ENCODE results near the gene ITPRIP. TPM values are rescaled to one million over a fixed set of nuclear protein-coding genes. Genes with fewer than 3 reads are reported as not detected.
A peak's percentile ranks its signal among the peaks of the same experiment; 100 is the strongest.

ITPRIP gene
- total RNA-seq, 2 experiments from 2014 or later, result 15.6 to 16.6 TPM

DNA sequence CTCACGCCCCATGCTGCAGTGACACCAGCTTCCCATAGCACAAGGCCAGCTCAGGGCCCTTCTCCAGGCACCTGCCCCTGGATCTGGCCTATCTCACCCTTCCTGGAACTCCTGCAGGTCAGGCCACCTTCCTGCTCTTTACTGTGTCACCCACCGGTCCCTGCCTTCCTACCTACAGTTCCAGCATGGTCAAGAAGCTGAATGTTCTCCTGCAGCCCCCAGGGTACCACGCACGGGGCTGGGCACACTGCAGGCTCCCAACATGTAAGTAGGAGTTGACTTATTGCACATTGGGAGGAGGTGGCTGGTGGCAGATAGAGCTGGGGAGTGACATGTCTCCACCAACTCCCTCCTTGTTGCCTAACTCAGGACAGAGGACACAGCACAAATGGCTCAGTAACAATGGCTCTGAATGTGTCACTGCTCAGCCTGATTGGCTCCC lies 14.5 kb downstream of the ITPRIP start:
- Mint-ChIP-seq H3K27ac (peak overlapping the region; percentile 67), H3K9me3 (no peaks in the 10 kb centered on the region), H3K4me1 (ENCODE audit: low read depth) (peaks cover 93% of the 10 kb centered on the region), H3K27me3 (no peaks in the 10 kb centered on the region), H3K36me3 (peaks cover 13% of the 10 kb centered on the region), H3K4me3 (peak overlapping the region; percentile 4)
- no peak for DNase-seq
- POLR2A ChIA-PET, result interaction anchor here (0.8 kb wide), 1 partner anchor 15 kb away, joined by 3 read pairs; the partner anchor contains the start of gene ITPRIP
- intact Hi-C loops (cut with micrococcal nuclease), result loop anchor here (2.0 kb wide), 1 partner anchor 15 kb away; the partner anchor contains the start of gene ITPRIP
- CTCF ChIA-PET, result interaction anchor here (1.2 to 4.0 kb wide), 2 partner anchors 15 to 18 kb away, joined by 3 to 39 read pairs; partner anchors contain the start of gene ITPRIP

DNA sequence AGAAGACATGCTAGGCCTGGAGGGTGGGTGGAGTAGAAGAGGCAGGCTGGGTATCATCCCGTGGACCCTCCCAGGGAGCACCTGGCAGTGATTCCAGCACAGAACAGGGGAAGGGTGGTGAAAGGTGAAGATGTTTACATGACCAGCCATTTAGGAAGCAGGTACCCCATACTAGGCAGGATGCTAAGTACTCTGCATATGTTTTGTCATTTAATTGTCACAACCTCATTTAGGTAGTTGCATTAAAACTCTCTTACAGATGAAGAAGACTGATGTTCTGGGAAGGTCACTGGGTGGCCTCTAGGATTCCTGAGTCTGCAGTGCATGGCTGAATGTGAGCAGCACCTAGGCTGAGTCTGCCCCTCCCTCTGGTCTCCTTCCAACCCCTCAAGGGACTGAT lies 15.2 kb downstream of the ITPRIP start:
- no peak overlapping the region for H3K4me3 Mint-ChIP-seq
- peaks cover 13% of the 10 kb centered on the region for H3K36me3 Mint-ChIP-seq
- no peak for DNase-seq
- POLR2A ChIA-PET, result interaction anchor here (0.9 to 1.3 kb wide), 3 partner anchors 11 to 15 kb away, joined by 3 to 4 read pairs (median 4); partner anchors contain the start of gene ITPRIP
- peaks cover 89% of the 10 kb centered on the region for H3K4me1 Mint-ChIP-seq (ENCODE audit: low read depth)
- intact Hi-C loops (cut with micrococcal nuclease), result no loop called here
- no peaks in the 10 kb centered on the region for H3K9me3 Mint-ChIP-seq
- H3K27ac Mint-ChIP-seq, result peak overlapping the region; percentile 80
- no peaks in the 10 kb centered on the region for H3K27me3 Mint-ChIP-seq
- CTCF ChIA-PET, result interaction anchor here (1.2 to 4.0 kb wide), 4 partner anchors 15 to 32 kb away, joined by 3 to 39 read pairs (median 9); partner anchors contain the start of gene ITPRIP

DNA sequence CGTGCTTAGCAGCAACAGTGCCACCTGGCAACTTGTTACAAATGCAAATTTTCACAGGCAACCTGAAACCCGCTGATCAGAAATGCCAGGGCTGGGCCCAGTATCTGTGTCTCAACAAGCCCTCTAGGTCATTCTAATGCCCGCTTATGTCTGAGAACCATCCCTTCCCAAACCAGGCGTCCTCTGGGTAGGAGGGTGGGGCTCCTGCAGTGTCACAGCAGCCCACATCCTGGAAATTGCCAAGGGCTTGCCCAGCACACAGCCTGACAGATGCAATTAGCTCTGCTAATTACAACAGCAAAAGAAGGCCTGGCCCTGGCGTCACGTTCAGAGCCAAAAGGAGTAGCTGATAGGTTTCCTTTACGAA lies 15.9 kb downstream of the ITPRIP start:
- no peaks in the 10 kb centered on the region for H3K27me3 Mint-ChIP-seq
- H3K4me1 Mint-ChIP-seq (ENCODE audit: low read depth), result peaks cover 83% of the 10 kb centered on the region
- peak; percentile 64 for DNase-seq
- ChIA-PET CTCF (interaction anchor here (1.3 to 4.0 kb wide), 7 partner anchors 10 to 48 kb away, joined by 6 to 39 read pairs (median 7); partner anchors contain the start of gene ITPRIP), POLR2A (interaction anchor here (0.9 to 1.4 kb wide), 4 partner anchors 10 to 29 kb away, joined by 3 to 5 read pairs (median 4); partner anchors contain the start of gene ITPRIP)
- intact Hi-C loops (cut with micrococcal nuclease), result no loop called here
- no peaks in the 10 kb centered on the region for H3K9me3 Mint-ChIP-seq
- peaks cover 13% of the 10 kb centered on the region for H3K36me3 Mint-ChIP-seq
- H3K4me3 Mint-ChIP-seq, result peak overlapping the region; percentile 10
- H3K27ac Mint-ChIP-seq, result peak overlapping the region; percentile 80

- POLR2A ChIA-PET, result interaction anchor here (0.8 to 1.4 kb wide), 8 partner anchors 9 to 31 kb away, joined by 3 to 5 read pairs (median 3); partner anchors contain the start of gene CFAP58
- Mint-ChIP-seq H3K27me3 (no peaks in the 10 kb centered on the region), H3K27ac (peak overlapping the region; percentile 80), H3K4me3 (no peak overlapping the region), H3K36me3 (peaks cover 13% of the 10 kb centered on the region), H3K9me3 (no peaks in the 10 kb centered on the region), H3K4me1 (ENCODE audit: low read depth) (peaks cover 79% of the 10 kb centered on the region)
- no peak for DNase-seq
- intact Hi-C loops (cut with micrococcal nuclease), result no loop called here
- CTCF ChIA-PET, result interaction anchor here (1.2 to 4.0 kb wide), 8 partner anchors 9 to 48 kb away, joined by 4 to 39 read pairs (median 7); partner anchors contain the start of genes CFAP58 and ITPRIP
Observed at GRCh38 chr10:104321725-104322415, 16.4 kb downstream of the ITPRIP start.

GRCh38 chr10:104321226-104321625 lies 17.0 kb downstream of the ITPRIP start:
- ChIA-PET CTCF (interaction anchor here (1.2 to 4.0 kb wide), 8 partner anchors 9 to 47 kb away, joined by 4 to 39 read pairs (median 7); partner anchors contain the start of genes CFAP58 and ITPRIP), POLR2A (interaction anchor here (0.8 to 1.4 kb wide), 6 partner anchors 8 to 32 kb away, joined by 3 to 5 read pairs (median 3); partner anchors contain the start of gene CFAP58)
- intact Hi-C loops (cut with micrococcal nuclease), result no loop called here
- Mint-ChIP-seq H3K36me3 (peaks cover 12% of the 10 kb centered on the region), H3K4me1 (ENCODE audit: low read depth) (peaks cover 73% of the 10 kb centered on the region), H3K9me3 (no peaks in the 10 kb centered on the region), H3K27me3 (no peaks in the 10 kb centered on the region), H3K27ac (no peak overlapping the region), H3K4me3 (no peak overlapping the region)
- DNase-seq, result no peak

- intact Hi-C loops (cut with micrococcal nuclease), result no loop called here
- CTCF ChIA-PET, result interaction anchor here (1.1 kb wide), 2 partner anchors 13 to 28 kb away, joined by 3 to 5 read pairs; no protein-coding TSS in a partner anchor
- H3K27ac Mint-ChIP-seq, result no peak overlapping the region
- H3K4me3 Mint-ChIP-seq, result no peak overlapping the region
- H3K36me3 Mint-ChIP-seq, result peaks cover 9% of the 10 kb centered on the region
- H3K4me1 Mint-ChIP-seq (ENCODE audit: low read depth), result peaks cover 53% of the 10 kb centered on the region
- POLR2A ChIA-PET, result no interaction called here
- DNase-seq, result no peak
- no peaks in the 10 kb centered on the region for H3K27me3 Mint-ChIP-seq
- H3K9me3 Mint-ChIP-seq, result no peaks in the 10 kb centered on the region
Observed at GRCh38 chr10:104318810-104319741, 19.2 kb downstream of the ITPRIP start.

- no peak overlapping the region for H3K27ac Mint-ChIP-seq
- H3K4me1 Mint-ChIP-seq (ENCODE audit: low read depth), result peaks cover 45% of the 10 kb centered on the region
- intact Hi-C loops (cut with micrococcal nuclease), result no loop called here
- H3K9me3 Mint-ChIP-seq, result no peaks in the 10 kb centered on the region
- ChIA-PET CTCF (interaction anchor here (1.1 kb wide), 2 partner anchors 12 to 27 kb away, joined by 3 to 5 read pairs; no protein-coding TSS in a partner anchor), POLR2A (no interaction called here)
- H3K36me3 Mint-ChIP-seq, result peaks cover 12% of the 10 kb centered on the region
- no peak overlapping the region for H3K4me3 Mint-ChIP-seq
- H3K27me3 Mint-ChIP-seq, result no peaks in the 10 kb centered on the region
- no peak for DNase-seq
Observed at GRCh38 chr10:104318326-104318725, 19.9 kb downstream of the ITPRIP start.

DNA sequence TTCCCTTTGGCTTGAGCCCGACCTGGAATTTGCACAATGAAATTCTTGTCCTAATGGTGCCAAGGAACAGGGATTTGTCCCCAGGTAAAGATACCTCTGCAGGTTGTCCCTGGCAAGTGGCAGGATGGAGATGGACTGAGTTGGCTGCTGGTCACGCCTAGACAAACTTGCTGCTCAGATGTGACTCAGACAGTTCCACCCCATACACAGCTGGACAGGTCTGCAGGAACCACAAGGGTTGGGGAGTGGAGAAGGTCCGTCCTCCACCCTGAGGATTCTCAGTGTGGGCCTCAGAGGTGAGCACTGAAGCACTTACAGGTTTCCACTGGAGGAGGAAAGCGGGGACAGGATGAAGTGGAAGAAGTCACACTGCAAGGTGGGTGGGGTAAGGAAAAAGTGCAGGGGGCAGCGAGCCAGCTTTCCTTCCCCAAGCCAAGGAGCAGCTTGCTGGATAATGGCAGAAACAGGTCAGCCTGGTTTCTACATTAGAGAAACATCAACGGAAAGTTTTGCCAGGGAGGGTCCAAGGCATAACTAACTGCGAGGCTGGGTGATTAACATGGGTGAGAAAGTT lies 20.5 kb downstream of the ITPRIP start:
- Mint-ChIP-seq H3K36me3 (peaks cover 17% of the 10 kb centered on the region), H3K27ac (no peak overlapping the region), H3K4me3 (no peak overlapping the region), H3K9me3 (no peaks in the 10 kb centered on the region), H3K27me3 (no peaks in the 10 kb centered on the region), H3K4me1 (ENCODE audit: low read depth) (peaks cover 40% of the 10 kb centered on the region)
- ChIA-PET POLR2A (no interaction called here), CTCF (interaction anchor here (1.1 kb wide), 1 partner anchor 27 kb away, joined by 3 read pairs; no protein-coding TSS in a partner anchor)
- no peak for DNase-seq
- intact Hi-C loops (cut with micrococcal nuclease), result no loop called here

DNA sequence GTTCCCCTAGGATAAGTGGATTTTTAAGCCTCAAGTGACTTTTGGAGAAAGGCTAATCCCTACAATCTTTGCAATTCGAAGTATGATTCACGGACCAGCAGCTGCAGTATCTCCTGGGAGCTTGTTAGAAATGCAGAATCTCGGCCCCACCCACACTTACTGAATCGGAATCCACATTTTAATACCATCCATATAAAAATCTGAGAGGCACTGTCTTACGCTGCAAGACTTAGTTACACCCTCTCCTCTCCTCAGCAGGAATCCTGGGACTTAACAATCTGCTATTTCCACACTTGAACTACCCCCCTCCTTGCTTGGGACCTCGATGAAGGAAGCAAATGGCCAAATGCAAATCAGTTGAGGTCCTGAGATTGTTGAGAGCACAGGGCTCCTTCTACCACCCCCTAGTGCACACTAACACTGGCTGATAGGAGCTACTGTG lies 21.0 kb downstream of the ITPRIP start:
- Mint-ChIP-seq H3K4me3 (no peak overlapping the region), H3K9me3 (no peaks in the 10 kb centered on the region), H3K36me3 (peaks cover 21% of the 10 kb centered on the region), H3K4me1 (ENCODE audit: low read depth) (peaks cover 39% of the 10 kb centered on the region), H3K27me3 (no peaks in the 10 kb centered on the region), H3K27ac (no peak overlapping the region)
- ChIA-PET POLR2A (no interaction called here), CTCF (no interaction called here)
- intact Hi-C loops (cut with micrococcal nuclease), result no loop called here
- no peak for DNase-seq

DNA sequence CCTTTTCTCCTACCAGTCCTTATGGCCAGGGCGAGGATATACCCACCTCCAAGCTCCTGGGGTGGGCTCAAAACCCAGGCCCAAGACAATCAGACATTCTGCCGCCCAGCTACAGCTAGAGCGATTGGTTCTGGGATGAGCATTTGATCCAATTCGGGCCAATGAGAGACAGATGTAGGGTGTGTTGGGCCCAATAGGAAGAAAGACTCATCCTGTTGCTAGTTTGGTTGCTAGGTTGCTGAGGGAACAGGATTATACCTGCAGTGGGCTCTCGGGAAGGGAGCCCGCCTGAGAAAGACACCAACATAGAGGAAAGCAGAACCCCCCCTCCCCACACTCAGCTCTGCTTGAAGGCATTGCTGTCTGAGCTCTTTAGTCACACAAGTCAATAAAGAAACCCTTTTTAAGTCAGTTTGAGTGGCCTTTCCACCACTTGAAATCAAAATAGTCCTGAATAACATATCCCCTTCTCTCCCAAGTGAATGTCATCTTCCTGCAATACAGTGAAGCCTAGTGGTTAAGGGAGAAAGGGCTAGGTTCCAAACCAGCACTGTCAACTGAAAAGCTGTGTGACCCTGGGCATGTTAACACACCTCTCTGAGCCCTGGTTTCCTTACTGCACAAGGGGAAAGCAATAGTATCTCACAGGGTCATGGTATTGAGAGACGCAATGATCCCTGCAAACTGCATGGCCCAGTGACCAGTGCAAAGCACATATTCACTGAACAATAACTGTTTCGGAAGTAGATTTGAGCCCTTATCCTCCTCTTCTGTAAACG lies 21.8 kb downstream of the ITPRIP start:
- Mint-ChIP-seq H3K4me3 (no peak overlapping the region), H3K9me3 (no peaks in the 10 kb centered on the region), H3K27ac (no peak overlapping the region), H3K27me3 (no peaks in the 10 kb centered on the region), H3K36me3 (peaks cover 24% of the 10 kb centered on the region), H3K4me1 (ENCODE audit: low read depth) (peaks cover 34% of the 10 kb centered on the region)
- DNase-seq, result no peak
- intact Hi-C loops (cut with micrococcal nuclease), result no loop called here
- POLR2A ChIA-PET, result no interaction called here
- CTCF ChIA-PET, result interaction anchor here (0.9 to 1.0 kb wide), 3 partner anchors 25 to 42 kb away, joined by 3 to 4 read pairs (median 4); no protein-coding TSS in a partner anchor
